ENCODE data around the gene KCNAB3.

GRCh38 chr17:7950578-7950977 lies 20.9 kb upstream of the KCNAB3 start:
- TF ChIP-seq TEAD4 (IDR thresholded peaks at IDR 0.05) (no peak), CREB1 (IDR thresholded peaks at IDR 0.05; ENCODE audit: low read depth) (no peak), YY1 (IDR thresholded peaks at IDR 0.05; ENCODE audit: low read depth) (no peak)
